OCI-LY1 (cell line): ENCODE data around the gene TBCD.

Experiments used
- H2AFZ ChIP-seq: fragments of 200-600 bp; sonication (generic), shearing (Covaris generic); 2 replicates; pipeline ENCODE4 v1.6.0; 2014; ENCODE audit warnings: antibody characterized with exemption, mild to moderate bottlenecking, low read length
- H3F3A ChIP-seq: fragments of 200-600 bp; sonication (generic), shearing (Covaris generic); 2 replicates; pipeline ENCODE4 v1.6.0; 2014; ENCODE audit warnings: mild to moderate bottlenecking, antibody characterized with exemption, low read length, moderate library complexity; ENCODE audit not compliant: insufficient read depth
- H3K27ac ChIP-seq: fragments of 200-600 bp; sonication (generic); 2 replicates; pipeline ENCODE4 v1.5.1; 2014; ENCODE audit warnings: low read length, mixed run types, mild to moderate bottlenecking, low read depth; ENCODE audit not compliant: poor library complexity, severe bottlenecking
- H3K27me3 ChIP-seq: fragments of 200-600 bp; sonication (generic); 2 replicates; pipeline ENCODE4 v1.6.0; 2014; ENCODE audit warnings: antibody characterized with exemption, mild to moderate bottlenecking, low read length, moderate library complexity; ENCODE audit not compliant: insufficient read depth
- H3K36me3 ChIP-seq: fragments of 200-600 bp; sonication (generic); 2 replicates; pipeline ENCODE4 v1.6.1; 2014; ENCODE audit warnings: mild to moderate bottlenecking, antibody characterized with exemption, low read length, moderate library complexity, mixed read lengths; ENCODE audit not compliant: insufficient read depth
- H3K4me1 ChIP-seq: fragments of 200-600 bp; sonication (generic); 2 replicates; pipeline ENCODE4 v1.5.1; 2014; ENCODE audit warnings: mild to moderate bottlenecking, low read length, moderate library complexity; ENCODE audit not compliant: insufficient read depth, severe bottlenecking
- H3K4me2 ChIP-seq: fragments of 200-600 bp; sonication (generic), shearing (Covaris generic); 2 replicates; pipeline ENCODE4 v1.6.1; 2014; ENCODE audit warnings: low read length
- H3K4me3 ChIP-seq: fragments of 200-600 bp; sonication (generic); 2 replicates; pipeline ENCODE4 v1.5.1; 2014; ENCODE audit warnings: low read length, low read depth, mild to moderate bottlenecking, mixed read lengths; ENCODE audit not compliant: poor library complexity, severe bottlenecking
- H3K79me2 ChIP-seq: fragments of 200-600 bp; shearing (Covaris generic); 2 replicates; pipeline ENCODE4 v1.6.1; 2016; ENCODE audit warnings: mixed run types, low read length, mixed read lengths; ENCODE audit not compliant: insufficient read depth
- H3K9ac ChIP-seq: fragments of 200-600 bp; sonication (generic), shearing (Covaris generic); 2 replicates; pipeline ENCODE4 v1.6.1; 2014; ENCODE audit warnings: mild to moderate bottlenecking, low read length, mixed read lengths
- H3K9me2 ChIP-seq: fragments of 200-600 bp; sonication (generic), shearing (Covaris generic); 2 replicates; pipeline ENCODE4 v1.6.1; 2014; ENCODE audit warnings: low read depth, mild to moderate bottlenecking, low read length, mixed read lengths
- H3K9me3 ChIP-seq: fragments of 200-600 bp; shearing (Covaris generic); 2 replicates; pipeline ENCODE4 v1.6.1; 2014; ENCODE audit warnings: low read length, mixed read lengths
- H4K20me1 ChIP-seq: fragments of 200-600 bp; sonication (generic), shearing (Covaris generic); 2 replicates; pipeline ENCODE4 v1.6.0; 2016; ENCODE audit warnings: mild to moderate bottlenecking, low read length; ENCODE audit not compliant: insufficient read depth
- EZH2 ChIP-seq: fragments of 200-600 bp; sonication (generic), shearing (Covaris generic); IDR thresholded peaks from 2 replicates; pipeline ENCODE4 v1.8.0; 2017; ENCODE audit warnings: borderline replicate concordance, mixed run types, mild to moderate bottlenecking, antibody characterized with exemption, low read length, moderate library complexity, mixed read lengths
- TF ChIP-seq, protein P1 (sequence below): fragments of 200-600 bp; sonication (generic), shearing (Covaris generic); IDR thresholded peaks from 2 replicates; pipeline ENCODE4 v1.5.1; 2017; ENCODE audit warnings: mild to moderate bottlenecking, antibody characterized with exemption, low read length, moderate library complexity, mixed read lengths

The TBCD gene

DNA sequence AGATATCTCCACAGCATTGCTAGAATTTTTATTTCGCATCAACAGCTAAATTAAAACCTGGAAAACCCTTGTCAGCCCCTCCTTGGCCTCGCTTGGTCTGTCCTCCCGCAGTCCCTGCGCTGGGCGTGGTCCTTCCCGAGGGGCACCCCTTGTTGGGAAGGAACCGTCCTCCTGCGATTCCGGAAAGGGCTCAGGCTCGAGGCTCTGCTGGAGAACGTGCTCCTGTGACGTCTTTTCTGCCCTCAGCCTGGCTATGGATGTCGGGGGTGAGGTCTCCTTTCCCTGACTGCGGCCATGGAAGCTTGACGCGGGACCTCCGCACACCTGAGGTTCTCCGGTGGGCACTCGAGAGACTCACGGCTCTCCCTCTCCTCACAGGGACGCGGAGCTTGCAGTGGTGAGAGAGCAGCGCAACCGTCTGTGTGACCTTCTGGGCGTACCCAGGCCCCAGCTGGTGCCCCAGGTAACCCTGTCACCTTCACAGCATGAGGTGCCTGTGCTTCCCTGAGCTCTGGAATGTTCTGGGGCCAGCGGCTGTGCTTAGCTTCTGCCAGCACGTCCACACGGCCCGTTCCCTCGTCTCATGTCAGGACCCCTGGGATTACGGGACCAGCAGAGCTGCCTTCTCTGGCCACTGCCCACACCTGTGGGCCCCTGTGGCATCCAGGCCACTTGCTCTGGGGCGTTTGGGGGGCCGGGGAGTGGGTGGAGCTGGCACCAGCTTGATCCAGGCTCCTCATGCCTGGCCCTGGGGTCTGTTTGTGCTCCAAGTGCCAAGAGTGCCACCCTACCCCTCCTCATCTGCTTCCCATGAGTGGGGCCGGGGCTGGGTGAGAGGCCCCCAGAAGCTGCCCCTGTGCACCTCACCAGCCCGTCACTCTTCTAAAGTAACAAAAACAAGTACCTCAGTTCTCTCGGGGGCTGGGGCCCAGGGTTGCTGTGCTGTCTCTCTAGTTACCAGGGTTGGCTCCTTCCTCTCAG lies 189.4 kb downstream of the TBCD start:
- H3K79me2 ChIP-seq = no peaks in the 10 kb centered on the region
- no peaks in the 10 kb centered on the region for H3F3A ChIP-seq
- no peak overlapping the region for H3K4me3 ChIP-seq
- H3K9ac ChIP-seq = no peak overlapping the region
- H3K4me2 ChIP-seq = no peak overlapping the region
- no peaks in the 10 kb centered on the region for H3K9me2 ChIP-seq
- TF ChIP-seq, protein P1, sequence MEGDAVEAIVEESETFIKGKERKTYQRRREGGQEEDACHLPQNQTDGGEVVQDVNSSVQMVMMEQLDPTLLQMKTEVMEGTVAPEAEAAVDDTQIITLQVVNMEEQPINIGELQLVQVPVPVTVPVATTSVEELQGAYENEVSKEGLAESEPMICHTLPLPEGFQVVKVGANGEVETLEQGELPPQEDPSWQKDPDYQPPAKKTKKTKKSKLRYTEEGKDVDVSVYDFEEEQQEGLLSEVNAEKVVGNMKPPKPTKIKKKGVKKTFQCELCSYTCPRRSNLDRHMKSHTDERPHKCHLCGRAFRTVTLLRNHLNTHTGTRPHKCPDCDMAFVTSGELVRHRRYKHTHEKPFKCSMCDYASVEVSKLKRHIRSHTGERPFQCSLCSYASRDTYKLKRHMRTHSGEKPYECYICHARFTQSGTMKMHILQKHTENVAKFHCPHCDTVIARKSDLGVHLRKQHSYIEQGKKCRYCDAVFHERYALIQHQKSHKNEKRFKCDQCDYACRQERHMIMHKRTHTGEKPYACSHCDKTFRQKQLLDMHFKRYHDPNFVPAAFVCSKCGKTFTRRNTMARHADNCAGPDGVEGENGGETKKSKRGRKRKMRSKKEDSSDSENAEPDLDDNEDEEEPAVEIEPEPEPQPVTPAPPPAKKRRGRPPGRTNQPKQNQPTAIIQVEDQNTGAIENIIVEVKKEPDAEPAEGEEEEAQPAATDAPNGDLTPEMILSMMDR = no peak
- TF ChIP-seq EZH2 = no peak
- no peak overlapping the region for H2AFZ ChIP-seq
- H3K36me3 ChIP-seq = peaks cover 81% of the 10 kb centered on the region
- H3K27ac ChIP-seq = no peak overlapping the region
- H3K27me3 ChIP-seq = no peaks in the 10 kb centered on the region
- H4K20me1 ChIP-seq = no peaks in the 10 kb centered on the region
- peaks cover 18% of the 10 kb centered on the region for H3K9me3 ChIP-seq
- H3K4me1 ChIP-seq = no peaks in the 10 kb centered on the region

DNA sequence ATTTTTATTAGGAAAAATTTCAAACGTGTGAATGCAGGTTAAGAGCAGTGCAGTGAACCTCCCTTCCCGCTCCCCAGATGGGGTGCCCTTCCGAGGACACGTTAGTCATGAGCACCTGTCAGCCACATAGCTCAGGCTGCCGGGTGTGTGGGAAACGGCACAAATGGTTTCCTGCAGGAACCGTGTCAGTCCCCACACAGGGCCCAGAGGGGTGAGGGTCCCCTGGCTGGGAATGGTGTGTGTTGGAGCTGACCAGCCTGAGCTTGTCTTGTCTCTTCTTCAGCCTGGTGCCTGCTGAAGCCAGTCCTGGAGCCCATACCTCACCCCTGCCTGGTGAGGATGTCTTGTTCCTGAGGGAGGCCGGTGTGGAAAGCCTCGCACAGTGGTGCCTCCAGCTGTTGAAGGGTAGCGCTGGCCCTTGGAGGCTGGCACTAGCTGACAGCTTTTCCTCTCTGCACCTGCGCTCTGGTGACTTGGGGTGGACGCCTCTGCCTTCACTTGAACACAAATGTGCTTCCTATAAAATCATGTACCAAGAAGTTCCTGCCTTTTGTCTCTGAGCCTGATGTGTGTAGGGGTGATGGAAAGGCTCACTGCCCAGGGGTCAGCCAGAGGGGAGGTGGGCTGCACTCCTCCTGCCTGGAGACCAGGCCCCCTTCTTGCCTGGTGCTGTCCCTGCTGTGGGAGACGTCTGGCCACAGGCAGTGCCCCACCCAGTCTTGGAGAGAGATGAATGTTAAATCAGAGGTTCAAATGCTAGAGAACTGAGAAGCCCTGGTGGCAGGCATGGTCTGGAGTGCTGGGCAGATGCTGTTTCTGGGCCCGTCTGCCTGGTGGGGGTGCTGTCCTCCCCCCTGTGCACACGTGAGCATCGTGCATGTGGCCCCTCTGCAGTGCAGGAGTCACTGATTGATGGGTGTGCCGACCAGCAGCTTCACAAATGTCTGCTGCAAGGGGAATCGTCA lies 190.6 kb downstream of the TBCD start:
- no peak overlapping the region for H3K4me2 ChIP-seq
- H3K9ac ChIP-seq = no peak overlapping the region
- peaks cover 76% of the 10 kb centered on the region for H3K36me3 ChIP-seq
- H3K79me2 ChIP-seq = no peaks in the 10 kb centered on the region
- H3K27ac ChIP-seq = no peak overlapping the region
- no peak overlapping the region for H2AFZ ChIP-seq
- H3K4me3 ChIP-seq = no peak overlapping the region
- TF ChIP-seq EZH2 = no peak
- TF ChIP-seq, protein P1 = no peak
- H3K27me3 ChIP-seq = no peaks in the 10 kb centered on the region
- H3K9me3 ChIP-seq = peaks cover 18% of the 10 kb centered on the region
- no peaks in the 10 kb centered on the region for H3K4me1 ChIP-seq
- H3K9me2 ChIP-seq = no peaks in the 10 kb centered on the region
- H3F3A ChIP-seq = no peaks in the 10 kb centered on the region
- H4K20me1 ChIP-seq = no peaks in the 10 kb centered on the region

DNA sequence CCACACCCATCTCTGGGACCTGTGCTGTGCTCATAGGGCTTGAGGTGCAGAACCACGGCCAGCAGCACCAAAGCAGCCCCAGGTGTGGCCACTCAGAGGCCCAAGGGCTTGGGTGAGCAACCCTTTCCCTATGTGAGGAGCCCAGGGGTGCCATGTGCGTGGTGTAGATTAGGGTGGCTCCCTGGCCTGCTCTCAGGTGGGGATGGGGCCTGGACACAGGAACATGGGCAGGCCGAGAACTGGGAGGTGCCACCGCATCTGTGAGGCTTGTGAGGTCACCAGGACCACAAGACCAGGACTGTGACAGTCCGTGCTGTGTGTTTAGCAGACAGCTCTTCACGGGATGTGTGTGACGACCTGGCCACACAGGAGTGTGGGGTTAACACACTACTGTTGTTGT lies 191.5 kb downstream of the TBCD start:
- H3K9me2 ChIP-seq = no peaks in the 10 kb centered on the region
- H2AFZ ChIP-seq = no peak overlapping the region
- no peak overlapping the region for H3K9ac ChIP-seq
- H3K36me3 ChIP-seq = peaks cover 69% of the 10 kb centered on the region
- H3K4me3 ChIP-seq = no peak overlapping the region
- no peak overlapping the region for H3K27ac ChIP-seq
- H3K4me2 ChIP-seq = no peak overlapping the region
- no peaks in the 10 kb centered on the region for H4K20me1 ChIP-seq
- H3K4me1 ChIP-seq = no peaks in the 10 kb centered on the region
- H3K9me3 ChIP-seq = peaks cover 18% of the 10 kb centered on the region
- TF ChIP-seq EZH2 = no peak
- TF ChIP-seq, protein P1 = no peak
- no peaks in the 10 kb centered on the region for H3K27me3 ChIP-seq
- H3F3A ChIP-seq = no peaks in the 10 kb centered on the region
- no peaks in the 10 kb centered on the region for H3K79me2 ChIP-seq
